ENCODE results near the gene GID4.
A peak's percentile ranks its signal among the peaks of the same experiment; 100 is the strongest.

Gene GID4

DNA sequence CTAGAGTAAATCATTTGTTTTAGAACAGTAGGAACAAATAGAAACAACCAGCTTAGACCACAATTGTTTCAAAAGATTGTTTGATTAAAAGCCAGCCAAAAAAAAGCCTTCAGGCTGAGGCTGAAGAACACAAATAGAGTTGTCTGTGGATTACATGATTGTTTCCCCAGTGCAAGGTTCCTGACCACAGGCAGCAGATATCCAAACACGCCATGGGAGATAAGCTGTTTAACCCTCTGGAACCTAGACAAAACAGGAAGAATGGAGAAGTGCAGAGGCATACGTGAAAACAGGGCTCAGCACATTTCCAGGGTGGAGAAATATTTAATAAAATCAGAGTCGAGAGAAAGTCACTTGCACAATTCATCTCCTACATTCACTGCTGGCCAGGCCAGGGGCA lies 21.2 kb upstream of the GID4 start:
- no peak for DNase-seq (ENCODE audit: low spot score)

DNA sequence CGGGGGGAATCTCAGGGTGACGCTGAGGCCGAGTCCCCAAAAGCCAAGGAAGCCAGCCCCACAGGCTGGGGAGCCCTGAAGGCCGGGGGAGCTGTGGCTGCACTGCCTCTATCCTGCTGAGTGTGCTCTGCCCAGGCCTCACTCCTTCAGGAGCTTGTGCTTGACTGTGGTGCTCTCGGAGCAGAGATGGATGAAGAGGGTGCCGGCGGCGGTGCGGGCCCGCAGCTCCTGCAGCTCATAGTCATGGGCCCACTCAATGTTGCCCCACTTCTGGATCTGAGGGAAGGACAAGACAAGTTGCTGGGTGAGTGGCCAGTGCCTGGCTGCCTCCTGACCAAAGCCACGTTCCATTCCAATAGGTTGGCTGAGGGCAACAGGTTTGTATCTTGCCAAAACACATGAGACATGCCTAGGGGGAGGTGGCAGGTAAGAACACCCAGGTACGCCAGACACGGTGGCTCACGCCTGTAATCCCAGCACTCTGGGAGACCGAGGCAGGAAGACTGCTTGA lies 20.7 kb upstream of the GID4 start:
- no peak for DNase-seq (ENCODE audit: low spot score)

DNA sequence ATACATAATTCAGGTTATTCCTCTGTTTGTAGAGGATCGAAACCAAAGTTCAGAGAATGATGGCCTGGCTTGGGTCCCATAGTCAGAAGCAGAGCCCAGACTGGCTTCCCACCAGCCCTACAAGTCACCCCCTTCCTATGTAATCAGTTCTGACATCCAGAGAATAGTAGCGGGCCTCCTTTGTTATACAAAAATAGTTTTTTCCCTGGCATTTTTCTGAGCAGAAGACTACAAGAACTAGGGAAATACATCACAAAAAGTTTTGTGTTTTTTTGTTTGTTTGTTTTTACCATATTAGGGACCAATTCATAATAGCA lies 19.4 kb upstream of the GID4 start:
- DNase-seq (ENCODE audit: low spot score), result no peak

DNA sequence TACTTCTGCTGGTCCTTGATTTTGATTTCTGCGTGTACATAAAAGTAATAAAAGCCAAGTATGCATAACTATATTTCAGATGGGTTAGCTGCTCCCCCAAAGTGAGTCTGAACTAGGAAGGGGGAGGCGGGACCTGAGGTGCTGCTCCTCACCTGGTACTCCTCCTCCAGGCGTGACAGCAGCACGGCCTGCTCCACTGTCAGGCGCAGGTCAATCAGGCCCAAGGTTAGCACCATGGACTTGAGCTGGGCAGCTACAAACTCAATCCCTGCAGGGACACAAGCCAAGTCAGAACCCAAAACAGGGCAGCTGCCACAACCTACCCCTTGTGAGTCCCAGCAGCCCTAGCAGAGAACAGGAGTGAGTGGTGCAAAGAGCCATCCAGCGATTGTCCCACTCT lies 18.2 kb upstream of the GID4 start:
- no peak for DNase-seq (ENCODE audit: low spot score)

DNA sequence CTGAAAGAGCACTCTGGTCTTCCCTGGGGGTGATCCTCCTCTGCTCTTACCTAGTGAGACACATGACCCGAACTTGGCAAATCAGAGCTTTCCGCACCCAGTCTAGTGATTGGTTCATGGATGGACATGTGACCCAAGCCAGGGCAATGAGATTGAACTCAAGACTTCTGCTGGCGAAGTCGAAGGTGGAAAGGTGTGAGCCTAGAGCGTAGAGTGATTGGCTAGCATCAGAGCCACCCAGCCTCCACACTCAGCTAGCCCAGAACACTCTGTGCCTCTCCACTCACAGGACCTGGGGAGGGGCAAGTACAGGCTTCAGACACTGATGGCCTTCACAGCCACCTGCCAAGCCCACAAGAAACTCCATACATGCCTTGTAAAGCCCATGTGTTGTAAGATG lies 17.8 kb upstream of the GID4 start:
- no peak for DNase-seq (ENCODE audit: low spot score)

GRCh38 chr17:18025241-18025944 lies 13.8 kb upstream of the GID4 start:
- DNase-seq (ENCODE audit: low spot score), result peak; percentile 72

GRCh38 chr17:18025945-18026776 lies 13.0 kb upstream of the GID4 start:
- DNase-seq (ENCODE audit: low spot score), result no peak

DNA sequence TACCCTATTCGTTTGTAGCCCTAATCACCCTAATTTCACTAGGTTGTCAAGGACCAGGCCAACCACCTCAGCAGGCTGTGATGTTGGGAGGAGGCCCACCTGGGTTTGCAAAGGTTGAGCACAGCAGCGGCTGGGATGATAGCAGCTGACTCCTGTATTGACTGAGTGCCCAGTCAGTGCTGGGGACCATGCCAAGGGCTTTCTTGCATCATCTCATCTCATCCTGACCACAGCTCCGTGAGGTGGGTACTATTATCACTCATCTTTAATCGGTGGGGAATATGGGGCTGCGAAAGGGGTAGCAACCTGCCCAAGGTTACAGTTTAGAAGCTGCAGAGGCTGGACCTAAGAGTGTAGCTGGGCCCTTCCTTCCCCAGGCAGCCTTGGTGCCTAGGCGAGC lies 11.9 kb upstream of the GID4 start:
- DNase-seq (ENCODE audit: low spot score), result no peak

GRCh38 chr17:18028114-18028951 lies 10.9 kb upstream of the GID4 start:
- DNase-seq (ENCODE audit: low spot score), result no peak

DNA sequence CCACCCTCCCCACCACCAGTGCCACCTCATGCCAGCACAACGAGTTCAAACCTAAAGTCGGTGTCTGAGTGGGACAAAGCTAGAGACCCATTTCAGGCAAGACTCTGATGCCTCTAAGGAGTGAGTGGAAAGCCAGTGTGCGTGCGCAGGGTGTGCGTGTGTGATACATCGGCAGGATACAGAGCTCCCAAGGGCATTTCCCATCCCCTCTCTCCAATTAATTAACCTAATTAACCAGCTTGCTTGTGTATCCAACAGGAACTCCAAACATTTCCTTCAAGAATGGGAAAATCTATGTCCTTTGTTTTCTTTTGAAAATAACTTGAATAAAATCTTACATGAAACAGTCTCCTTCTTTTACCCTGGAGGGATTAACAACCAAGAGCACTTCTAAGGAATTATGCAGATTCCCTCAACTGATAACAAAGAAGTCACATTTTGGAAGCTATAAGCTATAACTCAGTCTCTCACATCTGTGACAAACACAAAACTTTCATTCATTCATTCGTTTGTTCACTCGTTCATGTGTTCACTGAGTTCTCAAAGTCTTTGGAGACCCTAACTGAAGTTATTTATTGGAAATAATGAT lies 10.2 kb upstream of the GID4 start:
- DNase-seq (ENCODE audit: low spot score), result no peak

GRCh38 chr17:18031955-18032354 lies 7.3 kb upstream of the GID4 start:
- peak; percentile 79 for DNase-seq (ENCODE audit: low spot score)

DNA sequence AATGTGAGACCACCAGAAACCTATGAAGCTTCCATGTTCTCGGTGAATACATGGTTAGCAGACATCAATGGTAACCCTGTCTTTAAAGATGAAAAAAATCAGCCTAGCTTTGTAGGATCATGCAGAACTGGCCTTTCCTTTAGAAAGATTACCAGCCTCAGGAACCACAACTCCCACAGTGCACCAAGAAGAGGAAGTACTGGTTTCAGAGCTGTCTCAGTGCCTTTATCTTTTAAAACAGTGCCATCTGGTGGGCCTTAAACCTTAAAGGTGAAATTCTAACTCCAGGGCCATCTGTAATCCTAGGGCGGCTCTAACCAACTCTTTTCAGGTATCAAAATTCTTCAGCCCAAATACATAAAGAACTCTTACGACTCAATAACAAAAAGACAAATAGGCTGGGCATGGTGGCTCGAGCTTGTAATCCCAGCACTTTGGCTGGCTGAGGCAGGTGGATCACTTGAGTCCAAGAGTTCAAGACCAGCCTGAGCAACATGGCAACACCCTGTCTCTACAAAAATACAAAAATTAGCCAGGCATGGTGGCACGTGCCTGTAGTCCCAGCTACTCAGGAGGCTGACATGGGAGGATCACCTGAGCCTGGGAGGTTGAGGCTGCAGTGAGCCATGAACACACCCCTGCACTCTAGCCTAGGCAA lies 5.6 kb upstream of the GID4 start:
- peak; percentile 82 for DNase-seq (ENCODE audit: low spot score)

GRCh38 chr17:18035704-18036103 lies 3.5 kb upstream of the GID4 start:
- no peak for DNase-seq (ENCODE audit: low spot score)

- DNase-seq (ENCODE audit: low spot score), result no peak
Observed at GRCh38 chr17:18037486-18037885, 1.7 kb upstream of the GID4 start.

DNA sequence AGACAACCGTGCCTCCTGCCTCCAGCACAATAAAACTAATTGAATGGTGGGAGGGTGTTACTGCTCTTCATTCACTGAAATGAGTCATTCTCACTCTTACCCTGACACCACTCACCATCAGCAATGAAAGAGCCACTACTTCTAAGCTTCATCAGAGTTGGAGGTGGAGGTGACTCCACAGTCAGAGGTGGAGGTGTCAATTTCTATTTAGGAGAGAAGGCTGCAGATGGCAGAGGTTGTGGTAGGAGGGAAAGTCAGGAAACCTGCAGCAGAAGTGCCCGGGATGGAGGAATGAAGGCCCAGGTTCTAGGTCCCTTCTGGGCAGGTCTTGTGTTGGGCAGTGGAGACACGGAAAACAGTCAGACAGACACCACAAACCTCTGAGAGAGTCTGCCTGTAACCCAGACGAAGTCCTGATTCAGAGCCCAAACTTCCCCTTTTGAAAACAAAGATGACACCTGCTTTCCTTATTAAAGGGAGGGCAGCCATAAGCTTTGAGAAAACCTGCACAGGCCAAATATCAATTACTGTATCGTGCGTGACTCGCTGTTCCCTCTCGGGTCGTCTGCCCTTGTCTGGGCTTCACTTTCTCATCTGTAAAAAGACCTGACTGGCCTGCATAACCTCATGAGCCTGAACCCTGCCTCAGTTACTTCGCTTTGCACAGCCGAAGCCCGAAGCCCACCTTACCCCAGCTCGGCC lies 908 bp upstream of the GID4 start:
- DNase-seq (ENCODE audit: low spot score), result no peak

GRCh38 chr17:18039535-18040260 lies 490 bp downstream of the GID4 start:
- no peak for DNase-seq (ENCODE audit: low spot score)

DNA sequence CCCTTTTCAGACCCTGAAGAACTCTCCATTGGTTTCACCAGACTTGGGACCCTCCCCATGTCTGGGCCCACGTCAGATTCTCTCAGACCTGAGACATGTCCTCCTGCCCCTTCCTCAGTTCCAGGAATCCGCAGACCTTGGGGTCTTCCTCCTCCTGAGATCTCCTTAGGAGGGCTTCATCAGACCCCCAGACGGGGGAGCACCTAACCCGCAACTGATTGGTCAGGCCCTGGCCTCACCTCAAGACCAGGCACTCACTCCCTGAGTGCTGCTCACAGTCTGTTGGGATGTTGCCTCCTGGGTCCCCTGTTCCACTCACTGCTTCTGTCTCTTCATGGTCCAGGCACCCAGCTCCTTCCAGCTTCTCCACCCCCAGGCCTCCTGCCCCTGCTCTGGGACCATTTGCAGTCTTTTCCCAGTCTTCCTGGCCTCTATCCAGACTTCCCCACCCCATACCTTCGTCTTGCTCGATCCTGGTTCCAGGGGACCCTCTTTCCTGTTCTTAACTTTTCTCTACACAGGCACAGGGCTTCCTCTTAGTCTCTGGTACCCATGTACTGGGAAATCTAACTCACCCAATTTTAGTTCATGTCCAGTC lies 1.2 kb downstream of the GID4 start:
- DNase-seq (ENCODE audit: low spot score), result peak; percentile 7

- DNase-seq (ENCODE audit: low spot score), result no peak
Observed at GRCh38 chr17:18041776-18042175, 2.6 kb downstream of the GID4 start.

DNA sequence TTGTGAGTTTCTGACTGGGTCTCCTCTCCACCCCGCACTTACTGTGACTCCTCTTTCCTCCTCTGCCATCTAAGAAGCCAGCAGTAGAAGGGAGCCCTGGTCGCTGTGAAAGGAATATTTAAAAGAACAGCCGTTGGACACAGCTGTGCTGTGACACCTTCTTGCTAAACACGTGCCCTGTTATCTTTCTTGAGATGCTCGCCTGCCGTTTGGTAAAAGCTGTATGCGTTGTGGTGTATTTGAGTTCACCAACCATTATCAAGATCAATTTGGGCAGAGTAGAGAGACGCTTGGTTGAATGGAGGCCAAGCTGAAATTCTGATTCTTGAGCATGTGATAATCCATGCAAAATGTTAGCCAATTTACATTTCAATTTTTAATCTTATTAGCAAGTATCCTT lies 3.8 kb downstream of the GID4 start:
- no peak for DNase-seq (ENCODE audit: low spot score)

- DNase-seq (ENCODE audit: low spot score), result peak; percentile 21
Observed at GRCh38 chr17:18043491-18043890, 4.3 kb downstream of the GID4 start.
